ENCODE results near the gene RAI1.

Gene RAI1

GRCh38 chr17:17679243-17679642 lies 2.0 kb upstream of the RAI1 start:
- no peak for TF ChIP-seq CTCF (IDR thresholded peaks at IDR 0.05; ENCODE audit: low read depth, low read length)
- H3K4me3 ChIP-seq (ENCODE audit: low read depth, low read length), result no peak overlapping the region

- H3K4me3 ChIP-seq (ENCODE audit: low read depth, low read length), result no peak overlapping the region
- TF ChIP-seq CTCF (IDR thresholded peaks at IDR 0.05; ENCODE audit: low read depth, low read length), result no peak
Measured at GRCh38 chr17:17679748-17680147, 1.5 kb upstream of the RAI1 start.

- TF ChIP-seq CTCF (IDR thresholded peaks at IDR 0.05; ENCODE audit: low read depth, low read length), result no peak; the same call in 1 of the 2 replicates
- peak overlapping the region; percentile 27; the same call in 1 of the 2 replicates for H3K4me3 ChIP-seq (ENCODE audit: low read depth, low read length)
Measured at GRCh38 chr17:17680477-17681186, 626 bp upstream of the RAI1 start.

GRCh38 chr17:17681744-17682292 lies 560 bp downstream of the RAI1 start:
- TF ChIP-seq CTCF (IDR thresholded peaks at IDR 0.05; ENCODE audit: low read depth, low read length), result no peak
- H3K4me3 ChIP-seq (ENCODE audit: low read depth, low read length), result peak overlapping the region; percentile 79

- H3K4me3 ChIP-seq (ENCODE audit: low read depth, low read length), result peak overlapping the region; percentile 79
- TF ChIP-seq CTCF (IDR thresholded peaks at IDR 0.05; ENCODE audit: low read depth, low read length), result no peak
Measured at GRCh38 chr17:17682293-17682736, 1.1 kb downstream of the RAI1 start.

- no peak for TF ChIP-seq CTCF (IDR thresholded peaks at IDR 0.05; ENCODE audit: low read depth, low read length)
- H3K4me3 ChIP-seq (ENCODE audit: low read depth, low read length), result peak overlapping the region; percentile 79
Measured at GRCh38 chr17:17682737-17683680, 1.8 kb downstream of the RAI1 start.
